ENCODE measurements around the gene IDNK. TPM values are rescaled to one million over a fixed set of nuclear protein-coding genes. Genes with fewer than 3 reads are reported as not detected.

IDNK gene
- total RNA-seq, 1 donor from 2014 or later, result 2.8 TPM

GRCh38 chr9:83642793-83643192, 19.9 kb downstream of the IDNK start:
- DNase-seq, result no peak
- no peaks in the 10 kb centered on the region for H3K36me3 Mint-ChIP-seq (ENCODE audit: unreplicated experiment)
- H3K4me1 Mint-ChIP-seq (ENCODE audit: low read depth, unreplicated experiment), result peaks cover 2% of the 10 kb centered on the region
- no peak for TF ChIP-seq CTCF (IDR thresholded peaks at IDR 0.05; ENCODE audit: partially characterized antibody, unreplicated experiment)
- peaks cover 2% of the 10 kb centered on the region for H3K27me3 Mint-ChIP-seq (ENCODE audit: unreplicated experiment)
- H3K27ac Mint-ChIP-seq (ENCODE audit: unreplicated experiment), result no peak overlapping the region
- no peak overlapping the region for H3K4me3 Mint-ChIP-seq (ENCODE audit: unreplicated experiment)
- peaks cover 3% of the 10 kb centered on the region for H3K9me3 Mint-ChIP-seq (ENCODE audit: unreplicated experiment)

GRCh38 chr9:83646500-83647239, 23.7 kb downstream of the IDNK start:
- H3K27ac Mint-ChIP-seq (ENCODE audit: unreplicated experiment), result no peak overlapping the region
- TF ChIP-seq CTCF (IDR thresholded peaks at IDR 0.05; ENCODE audit: partially characterized antibody, unreplicated experiment), result no peak

GRCh38 chr9:83649080-83649479, 26.1 kb downstream of the IDNK start:
- Mint-ChIP-seq H3K4me3 (ENCODE audit: unreplicated experiment) (no peak overlapping the region), H3K27ac (ENCODE audit: unreplicated experiment) (peak overlapping the region; percentile 96), H3K9me3 (ENCODE audit: unreplicated experiment) (peaks cover 4% of the 10 kb centered on the region), H3K4me1 (ENCODE audit: low read depth, unreplicated experiment) (peaks cover 7% of the 10 kb centered on the region), H3K36me3 (ENCODE audit: unreplicated experiment) (peaks cover 19% of the 10 kb centered on the region), H3K27me3 (ENCODE audit: unreplicated experiment) (peaks cover 7% of the 10 kb centered on the region)
- peak; percentile 90 for DNase-seq
- peak; percentile 81 for TF ChIP-seq CTCF (IDR thresholded peaks at IDR 0.05; ENCODE audit: partially characterized antibody, unreplicated experiment)

More at GRCh38 chr9:83646500-83647239, 23.7 kb downstream of the IDNK start:
- peaks cover 7% of the 10 kb centered on the region for H3K4me1 Mint-ChIP-seq (ENCODE audit: low read depth, unreplicated experiment)
- DNase-seq, result no peak
- peaks cover 4% of the 10 kb centered on the region for H3K9me3 Mint-ChIP-seq (ENCODE audit: unreplicated experiment)
- H3K4me3 Mint-ChIP-seq (ENCODE audit: unreplicated experiment), result no peak overlapping the region
- peaks cover 7% of the 10 kb centered on the region for H3K27me3 Mint-ChIP-seq (ENCODE audit: unreplicated experiment)
- peaks cover 2% of the 10 kb centered on the region for H3K36me3 Mint-ChIP-seq (ENCODE audit: unreplicated experiment)

GRCh38 chr9:83649515-83649914, 26.6 kb downstream of the IDNK start:
- Mint-ChIP-seq H3K4me3 (ENCODE audit: unreplicated experiment) (no peak overlapping the region), H3K27me3 (ENCODE audit: unreplicated experiment) (peaks cover 7% of the 10 kb centered on the region), H3K4me1 (ENCODE audit: low read depth, unreplicated experiment) (peaks cover 7% of the 10 kb centered on the region), H3K27ac (ENCODE audit: unreplicated experiment) (peak overlapping the region; percentile 96), H3K9me3 (ENCODE audit: unreplicated experiment) (peaks cover 4% of the 10 kb centered on the region), H3K36me3 (ENCODE audit: unreplicated experiment) (peaks cover 19% of the 10 kb centered on the region)
- no peak for TF ChIP-seq CTCF (IDR thresholded peaks at IDR 0.05; ENCODE audit: partially characterized antibody, unreplicated experiment)
- no peak for DNase-seq

- peaks cover 7% of the 10 kb centered on the region for H3K9me3 Mint-ChIP-seq (ENCODE audit: unreplicated experiment)
- no peak for DNase-seq
- peaks cover 7% of the 10 kb centered on the region for H3K27me3 Mint-ChIP-seq (ENCODE audit: unreplicated experiment)
- H3K36me3 Mint-ChIP-seq (ENCODE audit: unreplicated experiment), result peaks cover 23% of the 10 kb centered on the region
- no peak for TF ChIP-seq CTCF (IDR thresholded peaks at IDR 0.05; ENCODE audit: partially characterized antibody, unreplicated experiment)
- H3K4me1 Mint-ChIP-seq (ENCODE audit: low read depth, unreplicated experiment), result peaks cover 7% of the 10 kb centered on the region
- H3K27ac Mint-ChIP-seq (ENCODE audit: unreplicated experiment), result no peak overlapping the region
- no peak overlapping the region for H3K4me3 Mint-ChIP-seq (ENCODE audit: unreplicated experiment)
These were observed 28.6 kb downstream of the IDNK start for GRCh38 chr9:83651558-83651957.

Measured in glutamatergic neuron (in vitro differentiated cells).